Posterior cingulate gyrus (tissue), 11 donors: ENCODE results near the gene ELMO1.

ENCODE experiments used
- DNase-seq, 10 donors: peaks; one replicate each; pipeline versions ENCODE4 v3.0.0 to v3.0.0-alpha.2; 2020 to 2021; ENCODE audit warnings: mixed read lengths in 3 of 10
- intact Hi-C: fragments of 100-400 bp; cut with DNase I; formaldehyde crosslinking; loops from one replicate; pipeline ENCODE4 v1.15.1; 2023

ELMO1 gene

DNA sequence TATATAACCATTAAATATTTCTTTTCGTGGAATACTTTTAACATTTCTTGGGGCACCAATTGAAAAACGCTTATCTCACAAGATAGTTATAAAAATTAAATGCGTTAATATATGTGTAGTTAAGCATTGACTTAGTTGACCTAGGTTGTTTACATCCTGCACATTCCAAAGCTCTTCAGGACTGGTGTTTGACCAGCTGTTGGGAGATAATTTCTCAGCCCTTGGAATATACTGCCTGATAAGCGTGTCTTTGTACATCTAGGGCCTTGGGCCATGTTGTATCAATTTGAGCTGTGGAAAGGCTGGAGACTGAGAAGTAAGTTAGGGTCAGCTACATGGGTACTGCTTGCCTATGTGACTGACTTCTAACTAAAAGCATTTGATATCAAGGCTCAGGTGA lies 634.4 kb downstream of the ELMO1 start:
- DNase-seq: no peak
- intact Hi-C loops: no loop called here

DNA sequence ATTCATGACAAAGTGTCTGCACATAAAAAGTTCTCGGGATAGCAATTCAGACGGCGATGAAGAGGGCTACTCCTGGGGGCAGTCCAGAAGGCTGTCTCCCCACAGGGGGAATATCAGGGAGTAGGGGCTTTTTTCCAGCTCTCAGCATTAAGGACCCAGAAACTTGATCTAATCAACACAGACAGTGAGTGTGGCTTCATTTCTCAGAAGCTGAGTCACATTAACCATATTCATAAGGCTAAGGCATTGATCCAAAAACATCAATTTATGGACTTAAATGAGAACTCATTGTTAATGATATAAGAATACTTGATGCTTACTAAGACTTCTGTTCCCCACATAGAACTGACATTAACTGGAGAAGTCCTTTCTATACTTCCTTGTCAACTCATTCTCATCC lies 636.9 kb downstream of the ELMO1 start:
- intact Hi-C loops: no loop called here
- DNase-seq: no peak

GRCh38 chr7:36810489-36810888 lies 638.2 kb downstream of the ELMO1 start:
- DNase-seq: no peak
- intact Hi-C loops: no loop called here

GRCh38 chr7:36810032-36810431 lies 638.6 kb downstream of the ELMO1 start:
- no peak for DNase-seq

GRCh38 chr7:36809510-36809909 lies 639.2 kb downstream of the ELMO1 start:
- no peak for DNase-seq
- intact Hi-C loops: no loop called here

More at GRCh38 chr7:36810032-36810431, 638.6 kb downstream of the ELMO1 start:
- intact Hi-C loops: no loop called here

DNA sequence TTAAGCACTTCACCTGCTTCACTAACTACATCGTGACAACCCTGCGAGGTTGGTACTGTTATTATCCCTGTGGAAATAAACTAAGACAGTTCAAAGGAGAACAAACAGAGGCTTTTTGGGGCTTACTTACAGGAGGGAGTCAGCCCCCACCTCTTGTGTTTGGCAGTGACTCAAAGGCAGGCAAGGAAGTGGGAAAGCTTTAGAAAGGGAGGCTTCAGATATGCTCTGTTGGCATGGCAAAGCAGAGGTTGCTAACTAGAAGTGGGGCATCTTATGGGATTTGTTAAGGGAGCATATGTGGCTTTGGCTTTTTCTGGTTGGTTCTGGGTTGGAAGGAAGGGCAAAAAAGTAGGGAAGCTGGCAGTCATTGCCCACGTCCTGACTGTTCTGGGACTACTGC lies 639.6 kb downstream of the ELMO1 start:
- no peak for DNase-seq

GRCh38 chr7:36806891-36807290 lies 641.8 kb downstream of the ELMO1 start:
- intact Hi-C loops: no loop called here
- DNase-seq: no peak

More for the DNA sequence above, 639.6 kb downstream of the ELMO1 start:
- intact Hi-C loops: no loop called here
